HG02759 (cell line): ENCODE results near the gene POMP.
"Not testable (repeated sequence)": the region's sequence is repeated elsewhere in the genome, so short reads cannot be mapped to it uniquely, and the experiment has no call there.

Experiments
- ATAC-seq: cut with Tn5 transposase; IDR thresholded peaks from one replicate; pipeline ENCODE4 v1.9.1; 2021; ENCODE audit warnings: mild to moderate bottlenecking, moderate library complexity; ENCODE audit not compliant: unreplicated experiment

Gene POMP

GRCh38 chr13:28637714-28638355, 21.1 kb upstream of the POMP start:
- ATAC-seq = no peak

- no peak for ATAC-seq
Measured at GRCh38 chr13:28638756-28639155, 20.2 kb upstream of the POMP start.

GRCh38 chr13:28640861-28641599, 17.9 kb upstream of the POMP start:
- ATAC-seq = no peak

GRCh38 chr13:28641600-28641926, 17.4 kb upstream of the POMP start:
- ATAC-seq = peak; percentile 83

GRCh38 chr13:28650284-28650683, 8.6 kb upstream of the POMP start:
- ATAC-seq = no peak

GRCh38 chr13:28651810-28652401, 7.0 kb upstream of the POMP start:
- ATAC-seq = no peak

- no peak for ATAC-seq
Measured at GRCh38 chr13:28653111-28653510, 5.8 kb upstream of the POMP start.

- no peak for ATAC-seq
Measured at GRCh38 chr13:28654276-28654675, 4.7 kb upstream of the POMP start.

GRCh38 chr13:28655561-28655960, 3.4 kb upstream of the POMP start:
- no peak for ATAC-seq

GRCh38 chr13:28657784-28658538, 969 bp upstream of the POMP start:
- no peak for ATAC-seq

GRCh38 chr13:28658539-28658795, 463 bp upstream of the POMP start:
- peak; percentile 14 for ATAC-seq

- ATAC-seq = peak; percentile 14
Measured at GRCh38 chr13:28659621-28659970, 666 bp downstream of the POMP start.

- no peak for ATAC-seq
Measured at GRCh38 chr13:28666897-28667488, 8.1 kb downstream of the POMP start.

GRCh38 chr13:28671126-28671792, 12.3 kb downstream of the POMP start:
- ATAC-seq = no peak

- ATAC-seq = no peak
Measured at GRCh38 chr13:28678809-28679208, 19.9 kb downstream of the POMP start.

- no peak for ATAC-seq
Measured at GRCh38 chr13:28679628-28680027, 20.7 kb downstream of the POMP start.

- ATAC-seq = no peak
Measured at GRCh38 chr13:28680541-28680940, 21.6 kb downstream of the POMP start.

GRCh38 chr13:28683169-28683568, 24.2 kb downstream of the POMP start:
- not testable (repeated sequence) for ATAC-seq

- no peak for ATAC-seq
Measured at GRCh38 chr13:28684257-28684656, 25.3 kb downstream of the POMP start.

- no peak for ATAC-seq
Measured at GRCh38 chr13:28685114-28685513, 26.2 kb downstream of the POMP start.

- no peak for ATAC-seq
Measured at GRCh38 chr13:28685892-28686291, 27.0 kb downstream of the POMP start.
